Chondrocyte (in vitro differentiated cells): Measurements from ENCODE around the gene SDCBP2. TPM values are rescaled to one million over a fixed set of nuclear protein-coding genes. Genes with fewer than 3 reads are reported as not detected.

Source experiments
- DNase-seq: peaks from one replicate; pipeline ENCODE4 v3.0.0; 2021; ENCODE audit warnings: mixed read lengths, low spot score
- H3K27ac Mint-ChIP-seq: one replicate; pipeline ENCODE4 v1.8.0; 2021; ENCODE audit warnings: mild to moderate bottlenecking, moderate library complexity, mixed read lengths; ENCODE audit not compliant: unreplicated experiment
- H3K27me3 Mint-ChIP-seq: 2 replicates; pipeline ENCODE4 v1.8.0; 2021; ENCODE audit warnings: low read depth, mixed read lengths
- H3K36me3 Mint-ChIP-seq: 2 replicates; pipeline ENCODE4 v1.8.0; 2021; ENCODE audit warnings: low read depth, mixed read lengths
- H3K4me1 Mint-ChIP-seq: 2 replicates; pipeline ENCODE4 v1.8.0; 2021; ENCODE audit warnings: low read depth, mild to moderate bottlenecking, mixed read lengths
- H3K4me3 Mint-ChIP-seq: one replicate; pipeline ENCODE4 v1.8.0; 2021; ENCODE audit warnings: mild to moderate bottlenecking, moderate library complexity, mixed read lengths; ENCODE audit not compliant: unreplicated experiment
- H3K9me3 Mint-ChIP-seq: 2 replicates; pipeline ENCODE4 v1.8.0; 2021; ENCODE audit warnings: low read depth, mixed read lengths
- CTCF ChIP-seq: fragments of 200-600 bp; sonication (generic); IDR thresholded peaks from 2 replicates; pipeline ENCODE4 v1.5.0; 2021; ENCODE audit warnings: antibody characterized with exemption, mild to moderate bottlenecking, moderate library complexity
- total RNA-seq: library from RNA; stranded (reverse); gene quantifications from 3 replicates; pipeline ENCODE4 v1.2.1, GENCODE V29; 2021

SDCBP2 gene
- total RNA-seq, 1 donor from 2014 or later: 2.3 TPM

- Mint-ChIP-seq H3K4me1 (peaks cover 5% of the 10 kb centered on the region), H3K27me3 (no peaks in the 10 kb centered on the region), H3K27ac (no peak overlapping the region), H3K36me3 (peaks cover 6% of the 10 kb centered on the region), H3K9me3 (no peaks in the 10 kb centered on the region), H3K4me3 (no peak overlapping the region)
- DNase-seq: no peak
- no peak for TF ChIP-seq CTCF
Observed at GRCh38 chr20:1286267-1287024, 42.5 kb downstream of the SDCBP2 start.

- Mint-ChIP-seq H3K27me3 (no peaks in the 10 kb centered on the region), H3K4me3 (no peak overlapping the region), H3K9me3 (no peaks in the 10 kb centered on the region), H3K36me3 (peaks cover 8% of the 10 kb centered on the region), H3K27ac (no peak overlapping the region), H3K4me1 (peaks cover 4% of the 10 kb centered on the region)
- TF ChIP-seq CTCF: no peak
- no peak for DNase-seq
Observed at GRCh38 chr20:1283522-1284510, 45.1 kb downstream of the SDCBP2 start.

GRCh38 chr20:1282966-1283365 lies 46.0 kb downstream of the SDCBP2 start:
- TF ChIP-seq CTCF: no peak
- no peaks in the 10 kb centered on the region for H3K27me3 Mint-ChIP-seq

GRCh38 chr20:1281279-1282057 lies 47.5 kb downstream of the SDCBP2 start:
- Mint-ChIP-seq H3K27ac (no peak overlapping the region), H3K4me1 (peaks cover 4% of the 10 kb centered on the region), H3K9me3 (no peaks in the 10 kb centered on the region), H3K4me3 (no peak overlapping the region), H3K36me3 (peaks cover 4% of the 10 kb centered on the region), H3K27me3 (no peaks in the 10 kb centered on the region)
- DNase-seq: no peak
- no peak for TF ChIP-seq CTCF

More at GRCh38 chr20:1282966-1283365, 46.0 kb downstream of the SDCBP2 start:
- Mint-ChIP-seq H3K9me3 (no peaks in the 10 kb centered on the region), H3K27ac (no peak overlapping the region), H3K4me3 (no peak overlapping the region), H3K4me1 (peaks cover 4% of the 10 kb centered on the region), H3K36me3 (peaks cover 6% of the 10 kb centered on the region)
- DNase-seq: no peak
